Activated naive CD4-positive, alpha-beta T cell (primary cell): Measurements from ENCODE around the gene SIDT2.
"Not testable (repeated sequence)": the region's sequence is repeated elsewhere in the genome, so short reads cannot be mapped to it uniquely, and the experiment has no call there.

Experiments used
- DNase-seq, 4 experiments: peaks; one replicate each; lab custom pipeline; 2025; lab: John Stamatoyannopoulos, UW

The SIDT2 gene

DNA sequence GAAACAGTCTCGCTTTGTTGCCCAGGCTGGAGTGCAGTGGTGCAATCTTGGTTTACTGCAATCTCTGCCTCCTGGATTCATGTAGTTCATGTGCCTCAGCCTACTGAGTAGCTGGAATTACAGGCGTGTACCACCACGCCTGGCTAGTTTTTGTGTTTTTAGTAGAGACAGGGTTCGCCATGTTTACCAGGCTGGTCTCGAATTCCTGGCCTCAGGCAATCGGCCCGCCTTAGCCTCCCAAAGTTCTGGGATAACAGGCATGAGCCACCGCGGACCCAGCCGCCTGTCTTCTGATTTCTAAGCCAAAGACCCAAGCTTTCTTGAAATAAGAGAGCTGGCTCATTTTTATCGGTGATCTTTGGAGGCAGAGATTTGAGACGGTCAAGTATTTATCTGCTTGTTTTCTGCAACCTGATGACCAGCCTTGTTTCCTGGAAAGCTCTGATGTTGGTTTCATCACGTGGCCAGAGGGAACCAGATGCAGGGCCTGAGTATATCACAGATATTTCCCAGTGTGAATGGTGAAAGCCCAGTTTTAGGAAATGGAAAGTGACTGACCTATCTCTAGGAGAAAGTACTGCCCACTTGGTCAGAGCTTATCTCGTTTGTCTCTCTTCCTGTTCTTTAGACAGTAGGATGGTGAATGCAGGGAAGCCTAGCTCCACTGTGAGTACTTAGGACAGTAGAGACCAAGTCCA is 5.7 kb upstream of the SIDT2 start:
- DNase-seq, result no peak

DNA sequence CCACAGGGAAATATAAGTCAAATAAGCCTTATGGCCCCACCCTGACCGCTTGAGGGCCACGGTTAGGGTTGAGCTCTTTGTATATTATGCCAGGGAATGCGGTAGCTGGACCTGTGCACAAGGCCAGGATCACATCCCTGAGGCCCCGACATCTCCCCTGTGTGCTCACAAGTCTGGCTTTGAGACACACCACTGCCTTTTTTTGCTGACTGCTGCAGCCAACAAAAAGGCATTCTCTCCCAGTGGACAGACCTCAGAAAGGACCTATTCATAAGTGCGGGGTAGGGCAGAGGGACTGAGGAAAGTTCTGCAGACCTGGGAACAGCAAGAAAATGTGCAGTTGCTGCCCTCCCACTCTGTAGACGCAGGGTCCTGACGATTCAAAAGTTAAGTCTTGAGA is 3.4 kb upstream of the SIDT2 start:
- DNase-seq, result no peak

DNA sequence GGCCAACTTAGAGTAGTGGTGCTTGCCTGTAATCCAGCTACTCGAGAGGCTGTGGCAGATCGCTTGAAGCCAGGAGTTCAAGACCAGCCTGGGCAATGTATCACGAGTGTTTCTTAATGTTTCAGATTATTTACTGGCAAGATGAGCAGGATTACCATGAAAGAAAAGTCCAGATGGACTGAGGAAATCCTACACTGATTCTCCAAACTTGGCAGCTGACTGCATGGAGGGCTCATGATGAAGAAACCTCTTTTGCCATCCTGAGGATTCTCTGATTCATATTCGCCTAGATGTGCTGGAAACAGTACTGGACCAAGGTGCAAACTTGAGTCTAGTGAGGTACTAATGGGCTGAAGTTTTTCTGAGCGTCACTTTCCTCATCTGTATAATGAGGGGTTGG is 2.8 kb upstream of the SIDT2 start:
- DNase-seq, result no peak

- no peak for DNase-seq
These were observed 2.4 kb upstream of the SIDT2 start for GRCh38 chr11:117176186-117176585.

- no peak for DNase-seq
These were observed 871 bp upstream of the SIDT2 start for GRCh38 chr11:117177534-117178209.

- DNase-seq, result peak in 2 of 4 experiments; percentile 11 to 43
These were observed 781 bp downstream of the SIDT2 start for GRCh38 chr11:117179048-117179999.

DNA sequence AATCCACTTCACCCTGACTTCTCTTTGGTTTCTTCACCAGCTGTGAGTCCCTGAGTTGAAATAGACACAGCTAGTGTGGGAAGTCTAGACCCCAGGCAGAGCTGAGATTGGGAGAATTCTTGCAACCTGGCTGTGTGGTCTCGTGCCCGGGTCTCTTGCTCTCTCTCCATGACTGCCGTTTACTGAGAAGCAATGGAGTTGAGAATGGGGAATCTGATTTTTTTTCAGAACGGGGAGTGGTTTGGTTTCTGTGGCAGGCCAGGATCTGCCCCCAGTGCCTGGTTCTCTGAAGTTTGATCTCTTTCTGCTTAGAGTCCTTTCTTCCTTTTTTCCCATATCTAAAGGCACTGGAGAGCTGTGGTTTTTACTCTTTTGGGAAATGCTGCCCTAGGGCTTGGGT is 1.5 kb downstream of the SIDT2 start:
- DNase-seq, result no peak

GRCh38 chr11:117180661-117181585 is 2.4 kb downstream of the SIDT2 start:
- DNase-seq, result peak in 1 of 4 experiments; percentile 22

DNA sequence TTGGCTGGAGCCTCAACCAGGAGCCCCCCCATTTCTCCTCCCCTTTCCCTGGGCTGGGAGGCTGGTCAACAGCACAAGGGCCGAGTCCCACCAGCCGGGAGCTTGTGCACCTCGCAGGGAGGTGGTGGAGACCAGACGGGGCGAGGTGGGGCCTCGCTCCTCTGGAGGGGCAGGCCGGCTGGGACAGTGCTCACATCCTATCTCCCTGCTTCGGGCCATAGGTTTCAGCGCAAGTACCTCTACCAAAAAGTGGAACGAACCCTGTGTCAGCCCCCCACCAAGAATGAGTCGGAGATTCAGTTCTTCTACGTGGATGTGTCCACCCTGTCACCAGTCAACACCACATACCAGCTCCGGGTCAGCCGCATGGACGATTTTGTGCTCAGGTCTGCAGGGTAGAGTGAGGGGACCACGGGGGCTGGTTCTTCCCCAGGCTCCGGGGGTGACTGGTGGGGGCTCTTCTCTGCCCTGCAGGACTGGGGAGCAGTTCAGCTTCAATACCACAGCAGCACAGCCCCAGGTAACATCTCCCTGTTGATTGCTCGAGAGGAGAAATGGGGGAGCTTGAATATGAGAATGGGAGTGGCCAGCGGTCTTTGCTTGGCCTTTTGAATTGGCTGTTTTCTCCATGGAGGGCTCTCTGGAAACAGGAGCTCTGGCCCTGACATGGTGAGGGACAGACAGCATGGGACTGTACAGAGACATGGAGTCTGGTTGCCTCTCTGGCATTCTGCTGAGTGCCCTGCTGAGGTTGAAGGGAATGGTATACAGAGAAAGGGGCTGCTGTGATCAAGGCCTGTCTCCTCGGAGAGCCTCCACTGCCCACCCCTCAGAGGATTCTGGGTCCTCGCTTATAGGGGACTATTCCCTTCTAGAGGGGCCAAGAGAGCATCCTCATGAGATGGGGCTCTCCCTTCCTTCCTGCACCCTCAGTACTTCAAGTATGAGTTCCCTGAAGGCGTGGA is 3.3 kb downstream of the SIDT2 start:
- DNase-seq, result no peak

GRCh38 chr11:117182551-117182935 is 4.0 kb downstream of the SIDT2 start:
- no peak for DNase-seq

- not testable (repeated sequence) for DNase-seq
These were observed 4.6 kb downstream of the SIDT2 start for GRCh38 chr11:117183178-117183577.

DNA sequence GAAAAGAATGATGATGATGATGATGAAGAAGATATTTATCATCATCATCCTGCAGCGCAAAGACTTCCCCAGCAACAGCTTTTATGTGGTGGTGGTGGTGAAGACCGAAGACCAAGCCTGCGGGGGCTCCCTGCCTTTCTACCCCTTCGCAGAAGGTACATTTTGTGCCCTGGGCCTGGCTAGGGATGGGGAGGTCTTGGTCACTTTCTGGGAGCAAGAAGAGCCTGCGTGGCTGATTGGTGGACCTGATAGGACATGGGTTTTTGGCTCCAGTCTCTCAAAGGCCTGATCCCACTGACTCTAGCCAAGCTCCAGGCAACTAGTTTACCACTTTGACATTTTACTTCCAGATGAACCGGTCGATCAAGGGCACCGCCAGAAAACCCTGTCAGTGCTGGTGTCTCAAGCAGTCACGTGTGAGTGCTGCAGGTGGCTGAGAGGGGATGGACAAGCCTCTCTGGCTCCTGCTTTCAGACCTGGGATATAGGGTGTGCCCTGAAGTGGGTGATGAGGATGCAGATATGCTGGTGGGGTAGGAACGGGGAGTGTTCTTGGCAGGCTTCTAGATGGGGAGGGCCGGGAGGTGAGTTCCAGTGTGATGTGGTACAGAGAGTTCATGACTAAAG is 5.3 kb downstream of the SIDT2 start:
- DNase-seq, result no peak

DNA sequence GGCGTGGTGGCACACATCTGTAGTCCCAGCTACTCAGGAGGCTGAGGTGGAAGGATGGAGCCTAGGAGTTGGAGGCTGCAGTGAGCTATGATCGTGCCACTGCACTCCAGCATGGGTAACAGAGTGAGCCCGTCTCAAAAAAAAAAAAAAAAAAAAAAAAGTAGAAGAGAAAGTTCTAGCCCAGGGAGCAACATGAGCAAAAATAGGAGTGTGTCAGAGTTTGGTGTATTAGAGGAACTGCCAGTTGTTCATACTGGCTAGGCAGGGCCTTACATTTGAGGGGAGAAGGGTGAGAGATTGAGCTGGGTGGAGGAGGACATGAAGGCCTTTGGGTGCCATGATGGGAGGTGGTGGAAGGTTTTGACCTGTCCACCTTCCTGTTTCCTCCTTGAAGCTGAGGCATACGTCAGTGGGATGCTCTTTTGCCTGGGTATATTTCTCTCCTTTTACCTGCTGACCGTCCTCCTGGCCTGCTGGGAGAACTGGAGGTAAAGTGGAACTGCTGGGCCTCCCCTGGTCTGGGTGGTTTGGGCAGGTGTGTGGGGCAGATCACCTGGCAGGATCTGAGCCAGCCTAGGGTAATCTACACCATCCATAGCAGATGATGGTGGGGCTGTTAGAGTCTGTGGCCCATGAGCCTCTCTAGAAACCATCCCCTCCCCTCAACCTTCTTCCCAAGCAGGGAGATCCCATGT is 7.3 kb downstream of the SIDT2 start:
- no peak for DNase-seq

DNA sequence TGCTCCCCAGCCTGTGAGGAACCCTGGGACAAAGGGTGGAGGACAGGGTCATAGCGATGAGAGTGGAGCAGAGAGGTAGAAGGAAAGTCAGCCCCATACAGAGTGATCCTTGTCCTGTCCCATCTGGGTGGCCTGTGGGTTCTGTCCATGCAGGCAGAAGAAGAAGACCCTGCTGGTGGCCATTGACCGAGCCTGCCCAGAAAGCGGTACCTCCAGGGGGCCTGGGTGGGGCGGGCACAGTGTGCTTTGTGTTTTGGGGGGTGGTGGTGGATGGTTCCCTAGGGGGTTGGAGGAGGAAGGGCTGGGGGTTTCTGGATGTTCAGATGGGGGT is 7.9 kb downstream of the SIDT2 start:
- no peak for DNase-seq

DNA sequence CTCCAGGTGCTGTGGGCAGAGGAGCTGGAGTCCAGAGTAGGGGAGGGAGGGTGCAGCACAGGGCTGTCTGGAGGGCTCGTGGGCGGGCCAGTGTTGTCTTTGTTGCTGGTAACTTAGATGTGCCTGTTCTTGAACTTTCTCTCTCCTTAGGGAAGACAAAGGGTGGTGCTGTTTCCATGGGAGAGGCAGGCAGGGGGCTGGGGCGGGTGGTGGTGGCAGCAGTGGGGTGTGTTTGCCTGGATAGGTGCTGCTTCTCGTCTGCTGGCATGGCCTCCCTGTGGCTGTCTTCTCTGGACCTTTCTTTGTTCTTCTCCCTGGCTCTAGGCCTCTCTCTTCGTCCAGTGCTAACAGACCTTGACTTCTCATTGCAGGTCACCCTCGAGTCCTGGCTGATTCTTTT is 8.5 kb downstream of the SIDT2 start:
- DNase-seq, result no peak

DNA sequence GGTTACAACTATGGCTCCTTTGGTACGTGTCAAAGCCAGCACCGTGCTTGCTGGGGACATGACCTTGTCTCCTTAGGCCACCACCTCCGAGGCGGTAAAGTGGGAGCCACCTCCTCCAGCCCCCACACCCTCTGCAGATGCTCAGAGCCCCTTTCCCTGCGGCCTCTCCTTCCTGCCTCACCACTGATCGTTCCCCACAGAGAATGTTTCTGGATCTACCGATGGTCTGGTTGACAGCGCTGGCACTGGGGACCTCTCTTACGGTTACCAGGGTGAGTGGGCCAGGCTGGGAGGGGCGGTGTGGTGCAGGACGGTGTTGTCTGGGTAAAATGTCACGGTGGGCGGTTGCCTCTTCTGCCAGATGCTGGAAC is 8.9 kb downstream of the SIDT2 start:
- DNase-seq, result no peak

GRCh38 chr11:117187799-117188481 is 9.4 kb downstream of the SIDT2 start:
- DNase-seq, result no peak

DNA sequence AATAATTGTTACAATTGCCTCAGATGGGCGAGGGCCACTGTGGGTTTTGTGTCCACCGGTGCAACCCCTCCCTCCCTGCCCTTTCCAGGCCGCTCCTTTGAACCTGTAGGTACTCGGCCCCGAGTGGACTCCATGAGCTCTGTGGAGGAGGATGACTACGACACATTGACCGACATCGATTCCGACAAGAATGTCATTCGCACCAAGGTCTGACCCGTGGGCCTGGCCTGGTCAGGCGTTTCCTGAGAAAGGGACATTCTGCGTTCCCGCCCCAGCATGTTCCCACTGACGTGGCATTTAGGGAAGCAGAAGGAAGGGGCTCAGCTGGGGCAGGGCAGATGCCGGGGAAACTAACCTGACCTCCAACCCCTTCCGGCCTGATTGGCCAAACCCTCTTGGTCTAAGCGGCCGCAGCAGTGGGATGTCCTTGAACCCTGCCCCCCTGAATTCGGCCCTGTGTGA is 10.1 kb downstream of the SIDT2 start:
- DNase-seq, result no peak
